ENCODE measurements around the gene SYTL5. TPM values are rescaled to one million over a fixed set of nuclear protein-coding genes. Genes with fewer than 3 reads are reported as not detected.

Gene SYTL5
- total RNA-seq, 3 donors from 2014 or later: 3.0 to 11.5 (median 9.4) TPM

DNA sequence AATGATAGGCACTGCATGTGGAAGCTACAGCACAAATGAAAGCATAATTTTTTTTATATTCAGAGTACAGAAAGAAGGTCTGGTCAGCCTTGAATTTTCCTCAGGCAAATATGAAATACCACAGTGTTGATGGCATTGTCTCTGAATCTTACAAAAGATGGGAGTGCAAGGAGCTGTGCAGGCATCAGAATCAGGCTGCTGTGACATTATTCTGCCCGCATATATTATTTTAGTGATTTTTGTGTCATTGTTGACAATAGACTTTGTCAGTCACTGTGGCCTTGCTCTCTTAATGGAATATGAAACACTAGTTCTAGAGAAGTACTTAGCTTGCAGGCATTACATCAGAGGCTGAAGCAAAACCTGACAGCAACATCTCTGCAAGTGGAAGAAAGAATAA is 42.5 kb downstream of the SYTL5 start:
- intact Hi-C loops (cut with DNase I, micrococcal nuclease): no loop called here
- ATAC-seq: no peak
- no peaks in the 10 kb centered on the region for H3K36me3 ChIP-seq (ENCODE audit: low read depth)
- no peak for DNase-seq
- no peaks in the 10 kb centered on the region for H3K9me3 ChIP-seq
- no peak overlapping the region for H3K4me3 ChIP-seq
- H3K4me1 ChIP-seq (ENCODE audit: low read depth): no peaks in the 10 kb centered on the region
- no peak for TF ChIP-seq CTCF (IDR thresholded peaks at IDR 0.05)

GRCh38 chrX:38050806-38051205 is 44.5 kb downstream of the SYTL5 start:
- H3K4me3 ChIP-seq: no peak overlapping the region
- ATAC-seq (peak; percentile 29), DNase-seq (no peak)
- H3K9me3 ChIP-seq: no peaks in the 10 kb centered on the region
- TF ChIP-seq CTCF (IDR thresholded peaks at IDR 0.05): no peak
- intact Hi-C loops (cut with DNase I, micrococcal nuclease): no loop called here
- no peaks in the 10 kb centered on the region for H3K4me1 ChIP-seq (ENCODE audit: low read depth)
- no peaks in the 10 kb centered on the region for H3K36me3 ChIP-seq (ENCODE audit: low read depth)

GRCh38 chrX:38052096-38052495 is 45.7 kb downstream of the SYTL5 start:
- Histone ChIP-seq H3K4me3 (no peak overlapping the region), H3K9me3 (no peaks in the 10 kb centered on the region), H3K4me1 (ENCODE audit: low read depth) (no peaks in the 10 kb centered on the region), H3K36me3 (ENCODE audit: low read depth) (no peaks in the 10 kb centered on the region)
- intact Hi-C loops (cut with DNase I, micrococcal nuclease): no loop called here
- ATAC-seq (no peak), DNase-seq (no peak)
- no peak for TF ChIP-seq CTCF (IDR thresholded peaks at IDR 0.05)

GRCh38 chrX:38055170-38055847 is 49.0 kb downstream of the SYTL5 start:
- ATAC-seq (no peak), DNase-seq (no peak)
- Histone ChIP-seq H3K36me3 (ENCODE audit: low read depth) (no peaks in the 10 kb centered on the region), H3K9me3 (no peaks in the 10 kb centered on the region), H3K4me3 (no peak overlapping the region), H3K4me1 (ENCODE audit: low read depth) (no peaks in the 10 kb centered on the region)
- intact Hi-C loops (cut with DNase I, micrococcal nuclease): no loop called here
- no peak for TF ChIP-seq CTCF (IDR thresholded peaks at IDR 0.05)

DNA sequence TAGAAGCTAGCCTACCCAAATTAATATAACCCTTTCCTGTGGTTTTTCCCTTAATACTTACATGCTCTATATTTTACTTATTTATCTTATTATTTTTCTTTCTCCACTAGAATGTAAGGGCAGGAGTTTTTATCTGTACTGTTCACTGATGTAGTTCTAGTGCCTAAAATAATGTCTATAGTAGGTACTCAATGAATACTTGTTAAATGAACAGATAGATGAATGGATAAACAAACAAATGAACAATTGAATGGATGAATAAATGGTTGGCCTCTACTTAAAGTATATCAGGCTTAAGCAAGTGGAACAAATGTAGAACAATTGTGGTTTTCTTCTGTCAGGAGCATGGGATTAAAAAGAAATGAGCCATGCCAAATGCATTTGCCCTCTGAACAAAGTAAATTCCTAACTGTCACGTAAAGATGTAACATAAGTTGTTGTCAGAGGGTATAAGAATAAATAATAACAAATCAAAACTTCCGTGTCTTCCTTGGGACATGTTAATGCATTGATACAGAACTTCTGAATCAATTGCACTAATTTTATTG is 54.1 kb downstream of the SYTL5 start:
- intact Hi-C loops (cut with DNase I, micrococcal nuclease): no loop called here
- ATAC-seq: no peak
- no peaks in the 10 kb centered on the region for H3K9me3 ChIP-seq
- DNase-seq: no peak
- no peaks in the 10 kb centered on the region for H3K36me3 ChIP-seq (ENCODE audit: low read depth)
- no peak overlapping the region for H3K4me3 ChIP-seq
- peaks cover 4% of the 10 kb centered on the region for H3K4me1 ChIP-seq (ENCODE audit: low read depth)
- TF ChIP-seq CTCF (IDR thresholded peaks at IDR 0.05): no peak

Measured in mucosa of descending colon (tissue), 3 donors.